Measurements from ENCODE around the gene MELTF. TPM values are rescaled to one million over a fixed set of nuclear protein-coding genes. Genes with fewer than 3 reads are reported as not detected.
A peak's percentile ranks its signal among the peaks of the same experiment; 100 is the strongest.

The MELTF gene
- total and polyA plus RNA-seq, 9 of the 15 experiments (the other 6 are each of a cell fraction or from before 2014, with no cell fraction given): 0.35 to 10.5 (median 4.5) TPM

- CTCF ChIA-PET (ENCODE audit: low intra/inter-chr PET ratio): no interaction called here
- BruUV-seq (replicated peaks): no TSS peak
- no peaks in the 10 kb centered on the region for H3K79me2 ChIP-seq (ENCODE audit: control insufficient read depth, insufficient read depth, low read length)
- H3K27me3 ChIP-seq (ENCODE audit: control insufficient read depth in 2 of 2, insufficient read depth in 2 of 2, low read length in 2 of 2): no peaks in the 10 kb centered on the region
- no peak overlapping the region for H2AFZ ChIP-seq (ENCODE audit: low read depth, low read length)
- POLR2A ChIA-PET: interaction anchor here (0.6 kb wide), 2 partner anchors 14 to 386 kb away, joined by 3 read pairs; no protein-coding TSS in a partner anchor
- no peak for ATAC-seq
- no peaks in the 10 kb centered on the region for H3K36me3 ChIP-seq (ENCODE audit: control insufficient read depth, insufficient read depth, low read length)
- no peak for TF ChIP-seq FOXO4 (CRISPR knock-in tag; IDR thresholded peaks at IDR 0.05)
- no peak for TF ChIP-seq ZBTB49 (CRISPR knock-in tag; IDR thresholded peaks at IDR 0.05; ENCODE audit: borderline replicate concordance)
- no peak for TF ChIP-seq CEBPZ (IDR thresholded peaks at IDR 0.05; ENCODE audit: borderline replicate concordance, low read depth, low read length)
- no peaks in the 10 kb centered on the region for H3K9me1 ChIP-seq (ENCODE audit: control insufficient read depth, insufficient read depth, low read length)
- peaks cover 5% of the 10 kb centered on the region; the same call in 1 of the 2 replicates for H3K9me3 ChIP-seq (replicated peaks; ENCODE audit: control insufficient read depth, insufficient read depth, low read depth, low read length)
- WGBS (ENCODE audit: insufficient coverage, low coverage, missing lambda C conversion rate): 67% methylated on average over 10 of the region's 11 CpGs
- intact Hi-C loops (cut with micrococcal nuclease) (no loop called here), in situ Hi-C loops (cut with MboI) (loop anchor here (10.0 to 25.0 kb wide), 3 partner anchors 208 to 535 kb away; no protein-coding TSS in a partner anchor)
- no peak for FAIRE-seq
- H3K4me3 ChIP-seq: no peak overlapping the region
- no peak for DNase-seq (ENCODE audit: extremely low read depth in 1 of 4, low spot score in 3 of 4)
- no peak overlapping the region for H3K27ac ChIP-seq (ENCODE audit: extremely low read depth, low read depth, low read length)
- H3K4me1 ChIP-seq (replicated peaks in 1 of 2; ENCODE audit: control insufficient read depth in 2 of 2, insufficient read depth in 2 of 2, low read length in 2 of 2): peaks cover 15 to 17% of the 10 kb centered on the region in 2 experiments; a peak in 4 of 5 replicates
- H3K4me2 ChIP-seq (ENCODE audit: insufficient read depth, low read length): no peak overlapping the region
- H4K20me1 ChIP-seq (replicated peaks; ENCODE audit: control insufficient read depth, insufficient read depth, low read length): no peaks in the 10 kb centered on the region
- peak overlapping the region in 1 of 2 experiments; percentile 54; a peak in 2 of 4 replicates for H3K9ac ChIP-seq (ENCODE audit: insufficient read depth in 1 of 2, low read depth in 2 of 2, low read length in 2 of 2)
These were observed 52.7 kb downstream of the MELTF start for GRCh38 chr3:196976941-196977340.

Data from K562 (cell line).